Erythroblast (primary cell): ENCODE data around the gene SNX27.

ENCODE experiments used
- DNase-seq, 2 experiments: peaks; one replicate each; lab custom pipeline; 2025; lab: John Stamatoyannopoulos, UW
- GATA1 ChIP-seq: IDR thresholded peaks from 2 replicates; pipeline ENCODE4 v1.6.1; 2011; ENCODE audit warnings: low read depth, mild to moderate bottlenecking, control low read depth, low read length, moderate library complexity
- POLR2A ChIP-seq: IDR thresholded peaks from 2 replicates; pipeline ENCODE4 v1.6.1; 2011; ENCODE audit warnings: mild to moderate bottlenecking, low read length

The SNX27 gene

DNA sequence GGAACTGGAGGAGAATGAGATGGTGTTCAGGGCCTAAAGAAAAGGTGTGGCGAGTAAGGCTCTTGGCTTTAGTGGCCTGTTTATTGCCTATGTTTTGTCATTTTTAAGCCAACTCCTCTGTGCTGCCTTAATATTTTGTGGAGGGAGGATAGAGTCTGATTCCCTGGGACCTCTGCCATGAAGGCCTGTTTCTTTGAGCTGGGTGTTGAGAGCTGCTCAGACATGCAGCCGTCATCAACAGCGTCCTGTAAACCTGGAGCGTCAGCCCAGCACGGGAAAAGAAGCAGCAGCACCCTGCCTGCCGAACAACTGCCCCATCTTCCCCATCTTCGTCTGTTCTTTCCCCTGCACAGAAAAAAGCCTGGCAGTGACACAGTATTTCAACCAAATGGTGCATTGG is 27.1 kb upstream of the SNX27 start:
- no peak for TF ChIP-seq POLR2A
- TF ChIP-seq GATA1, result no peak
- DNase-seq, result no peak

DNA sequence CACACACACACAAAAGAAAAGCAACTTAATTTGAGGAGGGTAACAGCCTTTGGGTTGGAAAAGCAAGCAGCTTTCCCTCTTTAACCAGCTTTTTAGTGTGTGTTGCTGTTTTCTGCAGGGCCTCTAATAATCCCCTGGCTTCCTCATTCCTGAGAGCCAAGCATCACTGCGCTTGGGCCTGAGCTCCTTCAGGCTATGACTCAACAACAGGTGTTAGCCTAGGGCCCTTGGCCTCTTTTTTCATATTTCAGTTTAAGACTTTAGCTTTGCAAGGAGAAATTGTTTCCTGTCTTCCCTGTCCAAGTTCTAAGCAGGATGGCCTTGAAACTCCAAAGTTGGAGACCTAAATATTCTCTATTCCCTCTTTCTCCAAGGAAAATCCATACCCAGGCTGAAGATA is 26.2 kb upstream of the SNX27 start:
- DNase-seq, result no peak
- no peak for TF ChIP-seq POLR2A
- TF ChIP-seq GATA1, result no peak

DNA sequence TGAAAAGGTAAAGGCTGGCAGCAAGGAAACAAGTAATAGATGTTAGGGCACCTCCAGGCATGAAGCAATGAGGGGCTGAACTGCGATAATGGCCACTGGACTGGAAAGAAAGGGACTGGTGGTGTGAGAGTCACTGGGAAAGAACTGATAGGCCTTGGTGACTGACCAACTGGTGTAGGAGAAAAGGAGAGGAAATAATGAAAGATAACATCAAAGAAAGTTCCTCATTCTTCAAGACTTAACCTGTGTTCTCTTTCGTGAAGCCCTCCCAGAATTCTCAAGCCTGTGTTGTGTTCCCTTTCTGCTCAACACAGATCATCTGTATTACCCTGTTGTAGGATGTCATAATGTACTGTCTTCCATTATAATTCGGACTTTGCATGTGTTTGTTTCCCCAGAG is 20.9 kb upstream of the SNX27 start:
- DNase-seq, result no peak
- TF ChIP-seq POLR2A, result no peak
- no peak for TF ChIP-seq GATA1

DNA sequence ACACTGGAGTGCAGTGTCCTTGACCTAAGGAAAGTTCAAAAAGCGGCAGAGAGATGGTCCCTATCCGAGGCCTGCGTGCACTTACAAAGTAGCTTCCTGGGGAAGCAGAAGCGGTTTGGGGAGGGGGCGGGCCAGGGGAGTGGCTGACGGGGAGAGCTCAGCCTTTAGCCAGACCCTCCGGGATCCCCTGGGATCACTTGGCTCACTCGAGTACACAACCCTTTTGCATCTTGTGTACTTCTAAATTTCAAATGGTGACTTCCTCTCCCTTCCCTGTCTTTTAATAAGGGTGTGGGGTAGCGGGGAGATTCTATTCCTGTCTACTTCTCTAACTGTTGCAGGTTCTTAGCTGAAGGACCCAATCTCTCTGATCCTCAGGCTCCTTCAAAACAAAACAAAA is 18.1 kb upstream of the SNX27 start:
- TF ChIP-seq GATA1 (no peak), POLR2A (no peak)
- DNase-seq, result no peak

DNA sequence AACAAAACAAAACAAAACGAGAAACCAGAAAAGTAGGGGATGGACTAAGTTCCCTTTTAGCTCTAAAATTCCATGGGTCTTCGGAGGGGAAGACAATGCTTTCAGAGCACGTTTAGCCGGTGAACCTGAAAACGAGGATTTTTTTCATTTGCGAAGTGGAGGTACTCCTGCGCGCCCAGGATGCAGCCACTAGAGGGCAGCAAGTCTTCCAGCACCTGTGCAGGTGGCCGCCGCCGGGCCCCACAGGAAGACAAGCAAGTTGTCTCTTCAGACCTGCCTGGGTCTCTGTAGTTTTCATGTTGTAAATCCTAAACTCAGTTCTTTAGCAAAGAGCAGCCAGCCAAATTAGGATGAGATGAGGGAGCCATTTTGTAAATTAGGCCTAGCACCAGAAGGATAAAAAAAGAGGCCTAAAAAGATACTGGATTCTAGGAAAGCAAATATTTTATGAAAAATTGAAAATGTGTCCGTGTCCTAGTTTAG is 17.7 kb upstream of the SNX27 start:
- DNase-seq, result peak; percentile 74 to 89
- TF ChIP-seq POLR2A, result no peak
- TF ChIP-seq GATA1, result no peak

DNA sequence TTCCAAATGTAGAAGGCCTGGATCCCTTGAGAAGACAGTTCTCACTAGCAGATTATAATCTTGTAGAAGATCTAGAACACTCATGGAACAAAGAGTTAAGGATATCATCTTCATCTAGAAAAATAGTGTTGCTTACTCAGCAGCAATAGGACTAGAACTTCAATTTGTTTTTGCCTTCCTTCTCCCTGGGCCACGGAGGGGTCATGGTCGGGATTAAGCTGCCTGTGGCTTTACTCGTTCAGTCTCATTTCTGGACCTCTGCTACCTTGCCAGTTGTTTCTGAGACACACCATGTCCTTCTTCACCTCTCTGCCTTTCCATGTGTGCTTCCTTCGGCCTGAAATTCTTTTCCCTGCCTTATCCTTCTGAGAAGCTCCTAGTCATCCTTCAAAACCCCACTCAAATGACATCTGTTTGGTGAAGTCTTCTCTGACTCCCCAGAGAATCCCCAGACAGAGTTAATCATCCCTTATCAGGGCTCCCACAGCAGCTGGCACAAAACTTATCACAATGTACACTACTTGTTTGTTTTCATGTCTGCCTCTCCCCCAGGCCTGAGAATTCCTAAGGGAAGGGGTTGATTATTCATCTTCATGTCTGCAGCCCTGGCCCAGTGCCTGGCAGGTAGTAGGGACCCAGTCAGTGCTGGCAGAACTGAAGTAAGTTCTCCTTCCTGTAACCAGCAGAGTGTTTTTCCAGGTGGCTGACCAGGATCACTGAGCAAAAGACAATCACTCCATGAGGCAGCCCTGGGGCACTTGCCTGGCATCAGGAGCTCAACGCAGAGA is 15.5 kb upstream of the SNX27 start:
- peak; percentile 17 for TF ChIP-seq GATA1
- TF ChIP-seq POLR2A, result no peak
- peak; percentile 75 to 84 for DNase-seq

DNA sequence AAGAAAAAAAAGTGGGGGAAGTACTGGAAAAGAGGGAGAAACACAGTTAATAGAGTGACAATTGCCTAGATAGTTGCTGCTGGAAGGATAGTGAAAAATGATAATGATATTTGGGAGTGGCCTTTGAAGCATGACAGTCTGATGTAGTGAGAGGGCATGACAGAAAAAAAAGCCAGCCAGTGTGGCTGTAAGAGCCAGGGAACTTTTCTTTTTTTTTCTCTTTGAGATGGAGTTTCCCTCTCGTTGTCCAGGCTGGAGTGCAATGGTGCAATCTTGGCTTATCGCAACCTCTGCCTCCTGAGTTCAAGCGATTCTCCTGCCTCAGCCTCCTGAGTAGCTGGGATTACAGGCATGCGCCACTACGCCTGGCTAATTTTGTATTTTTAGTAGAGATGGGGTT is 9.3 kb upstream of the SNX27 start:
- DNase-seq, result peak; percentile 18

DNA sequence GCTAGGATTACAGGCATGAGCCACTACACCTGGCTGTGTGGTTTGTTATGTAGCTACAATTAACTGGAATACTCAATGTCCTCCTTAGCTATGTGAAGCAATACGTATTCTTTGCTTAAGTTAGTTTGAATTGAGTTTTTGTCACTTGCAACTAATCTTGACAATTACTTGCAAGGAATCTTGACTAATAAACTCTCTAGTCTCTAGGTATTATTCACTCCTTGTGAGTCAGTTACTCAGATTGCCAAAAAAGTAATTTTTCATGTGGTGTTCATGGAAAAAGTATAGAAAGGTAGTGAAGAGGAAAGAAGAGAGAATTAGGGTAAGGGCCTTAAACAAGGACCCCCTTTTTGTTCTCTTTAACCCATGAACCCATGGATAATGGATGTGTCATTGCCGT is 7.6 kb upstream of the SNX27 start:
- TF ChIP-seq GATA1, result no peak
- no peak for TF ChIP-seq POLR2A

DNA sequence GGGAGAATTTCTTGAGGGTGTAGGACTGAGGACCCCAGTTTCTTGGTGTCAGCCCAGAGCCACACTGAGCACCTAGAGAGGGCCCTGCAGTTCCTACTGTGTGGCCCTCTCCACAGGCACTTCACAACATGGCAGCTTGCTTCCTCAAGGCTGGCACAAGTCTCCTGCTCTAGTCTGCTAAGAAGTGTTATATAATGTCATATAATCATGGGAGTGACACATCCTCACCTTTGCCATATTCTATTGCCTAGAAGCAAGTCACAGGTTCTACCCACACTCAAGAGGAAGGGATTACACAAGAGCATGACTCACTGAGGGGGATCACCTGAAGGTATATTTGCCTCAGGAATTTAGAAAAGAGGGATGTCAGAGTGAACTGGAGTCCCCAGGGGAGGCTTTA is 5.5 kb upstream of the SNX27 start:
- no peak for TF ChIP-seq POLR2A
- TF ChIP-seq GATA1, result no peak
- DNase-seq, result no peak

More for the DNA sequence above, 7.6 kb upstream of the SNX27 start:
- DNase-seq, result no peak

DNA sequence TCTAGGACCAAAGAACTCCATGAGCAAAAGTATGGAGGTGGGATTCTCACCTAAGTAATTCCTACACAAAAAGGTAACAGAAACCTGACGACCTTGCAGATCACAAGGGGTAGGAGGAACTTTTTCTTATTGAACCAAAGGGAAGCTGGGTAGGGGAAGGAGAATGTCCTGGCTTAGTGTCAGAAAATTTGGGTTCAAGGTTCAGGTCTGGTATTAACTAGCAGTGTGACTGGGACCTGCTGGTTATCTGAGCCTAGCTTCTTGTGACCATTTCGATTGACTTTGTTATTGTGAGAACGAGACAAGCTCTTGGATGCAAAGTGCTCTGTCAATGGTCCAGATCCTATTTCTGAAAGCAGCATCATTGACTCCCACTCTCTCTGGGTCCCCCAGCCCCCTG is 5.0 kb upstream of the SNX27 start:
- TF ChIP-seq POLR2A, result no peak
- TF ChIP-seq GATA1, result no peak
- DNase-seq, result no peak

DNA sequence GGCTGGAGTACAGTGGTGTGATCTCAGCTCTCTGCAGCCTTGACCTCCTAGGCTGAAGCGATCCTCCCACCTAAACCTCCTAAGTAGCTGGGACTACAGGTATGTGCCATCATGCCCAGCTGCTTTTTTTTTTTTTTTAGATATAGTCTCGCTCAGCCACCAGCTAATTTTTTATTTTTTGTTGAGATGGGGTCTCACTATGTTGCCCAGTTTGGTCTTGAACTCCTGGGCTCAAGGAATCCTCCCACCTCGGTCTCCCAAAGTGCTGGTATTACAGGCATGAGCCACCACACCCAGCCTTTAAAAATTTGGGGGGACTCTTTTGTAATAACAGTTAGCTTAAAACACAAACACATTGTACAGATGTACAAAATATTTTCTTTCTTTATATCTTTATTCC is 1.7 kb upstream of the SNX27 start:
- DNase-seq, result no peak
- TF ChIP-seq POLR2A (no peak), GATA1 (no peak)

DNA sequence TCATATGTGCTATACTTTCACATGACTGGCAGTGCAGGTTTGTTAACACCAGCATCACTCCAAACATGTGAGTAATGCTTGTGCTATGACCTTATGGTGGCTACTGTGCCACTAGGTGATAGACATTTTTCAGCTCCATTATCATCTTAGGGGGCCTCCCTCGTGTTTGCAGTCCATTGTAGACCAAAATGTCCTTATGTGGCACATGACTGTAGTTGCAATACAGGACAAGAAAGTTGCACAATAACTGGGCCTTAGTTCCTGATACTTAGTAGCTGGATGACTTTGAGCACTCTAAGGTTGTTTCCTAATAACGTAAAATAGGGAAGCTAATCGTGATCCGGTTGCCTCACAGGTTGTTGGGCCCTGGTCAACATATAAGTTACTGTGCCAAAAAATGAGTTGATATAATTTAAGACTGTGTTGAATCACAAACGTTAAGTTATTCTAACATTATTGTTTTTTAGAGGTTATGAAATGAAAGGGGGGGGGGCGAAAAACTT is 511 bp upstream of the SNX27 start:
- TF ChIP-seq GATA1 (no peak), POLR2A (no peak)
- DNase-seq, result peak; percentile 75 to 81

DNA sequence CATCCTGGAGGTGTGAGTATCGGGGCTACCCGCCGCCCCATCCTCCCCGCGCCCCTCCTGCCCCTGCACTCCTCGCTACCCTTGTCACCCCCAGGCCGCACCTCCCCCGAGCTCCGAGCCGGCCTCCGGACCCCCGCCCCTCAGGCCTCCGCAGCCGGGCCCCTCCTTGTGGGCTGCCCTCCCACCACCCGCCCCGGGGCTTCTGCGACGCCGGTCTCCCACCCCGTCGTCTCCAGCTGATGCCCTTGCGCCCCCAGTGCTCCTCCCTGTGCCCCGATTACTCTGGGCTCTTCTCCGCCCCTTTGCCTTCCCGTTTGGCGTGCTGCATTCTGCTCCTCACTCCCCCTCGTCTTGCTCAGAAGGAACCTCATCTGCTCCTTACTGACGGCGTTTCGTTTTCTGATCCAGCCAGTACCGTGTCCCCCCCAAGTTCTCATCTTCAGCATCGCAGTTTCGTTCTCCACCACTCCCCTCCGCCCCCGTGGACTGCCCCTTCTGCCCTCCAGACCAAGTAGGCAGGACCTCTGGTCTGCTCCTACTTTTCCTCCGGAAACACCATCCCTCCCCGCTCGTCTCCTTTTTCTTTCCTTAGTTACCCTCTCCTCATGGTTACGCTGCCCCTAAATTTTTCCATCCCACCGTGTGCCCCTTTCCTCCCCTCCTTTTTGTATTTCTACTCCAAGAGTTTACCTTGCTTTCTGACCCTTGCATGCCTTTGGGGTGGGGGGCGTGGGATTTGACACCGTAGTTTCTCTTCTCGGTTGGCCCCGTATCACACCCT is 841 bp downstream of the SNX27 start:
- peak; percentile 48 to 61 for DNase-seq
- TF ChIP-seq POLR2A, result no peak
- no peak for TF ChIP-seq GATA1

DNA sequence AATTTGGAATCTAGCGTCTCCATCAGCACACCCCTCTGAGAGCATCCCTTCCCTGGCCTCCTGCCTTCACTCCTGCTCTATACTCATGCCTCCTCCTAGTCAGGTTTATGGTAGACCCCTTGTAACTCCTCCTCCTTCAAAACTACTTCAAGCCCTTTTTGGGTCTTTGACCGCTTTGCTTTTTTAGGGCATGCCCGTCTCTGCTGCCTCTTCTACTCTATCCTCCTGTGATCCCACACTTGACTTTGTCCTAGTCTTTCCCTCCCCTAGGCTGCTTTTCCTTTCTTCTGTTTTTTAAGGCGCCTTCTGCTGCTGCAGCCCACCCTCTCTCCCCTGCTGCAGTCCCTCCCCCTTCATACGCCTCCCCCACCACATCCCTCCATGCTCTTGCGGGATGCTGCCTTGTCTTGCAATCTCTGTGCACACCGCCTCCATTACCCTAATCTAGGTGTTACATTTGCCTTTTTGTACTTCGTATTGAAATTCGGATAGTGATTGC is 1.5 kb downstream of the SNX27 start:
- TF ChIP-seq GATA1, result no peak
- no peak for TF ChIP-seq POLR2A
- DNase-seq, result no peak
